Glutamatergic neuron (in vitro differentiated cells): ENCODE data around the gene PEX13. TPM values are rescaled to one million over a fixed set of nuclear protein-coding genes. Genes with fewer than 3 reads are reported as not detected.
"Not testable (repeated sequence)": the region's sequence is repeated elsewhere in the genome, so short reads cannot be mapped to it uniquely, and the experiment has no call there.

Source experiments
- DNase-seq: peaks from one replicate; pipeline ENCODE4 v3.0.0; 2022
- H3K27ac Mint-ChIP-seq: one replicate; pipeline ENCODE4 v1.8.0; 2020; ENCODE audit warnings: mild to moderate bottlenecking, mixed read lengths, inconsistent platforms; ENCODE audit not compliant: unreplicated experiment
- H3K27me3 Mint-ChIP-seq: one replicate; pipeline ENCODE4 v1.8.0; 2020; ENCODE audit warnings: mild to moderate bottlenecking, moderate library complexity, mixed read lengths, inconsistent platforms; ENCODE audit not compliant: unreplicated experiment
- H3K36me3 Mint-ChIP-seq: one replicate; pipeline ENCODE4 v1.8.0; 2020; ENCODE audit warnings: mild to moderate bottlenecking, mixed read lengths, inconsistent platforms; ENCODE audit not compliant: unreplicated experiment
- H3K4me1 Mint-ChIP-seq: one replicate; pipeline ENCODE4 v1.8.0; 2020; ENCODE audit warnings: mild to moderate bottlenecking, low read depth, mixed read lengths, inconsistent platforms; ENCODE audit not compliant: unreplicated experiment
- H3K4me3 Mint-ChIP-seq: one replicate; pipeline ENCODE4 v1.8.0; 2020; ENCODE audit warnings: mild to moderate bottlenecking, mixed read lengths, inconsistent platforms; ENCODE audit not compliant: unreplicated experiment
- H3K9me3 Mint-ChIP-seq: one replicate; pipeline ENCODE4 v1.8.0; 2020; ENCODE audit warnings: mild to moderate bottlenecking, moderate library complexity, mixed read lengths, inconsistent platforms; ENCODE audit not compliant: unreplicated experiment
- total RNA-seq: library from RNA; stranded (reverse); fragmentation: NEBNext Ultra II Directional; extraction: Animal tissue kit (Norgen Biotek cat#: 25700); gene quantifications from one replicate; pipeline ENCODE4 v1.2.1, GENCODE V29; 2021; ENCODE audit not compliant: unreplicated experiment
- TF ChIP-seq, protein P1 (sequence below): fragments of 200-600 bp; sonication (generic); IDR thresholded peaks from one replicate; pipeline ENCODE4 v1.5.0; 2021; ENCODE audit not compliant: partially characterized antibody, unreplicated experiment

PEX13 gene
- total RNA-seq, 1 donor from 2014 or later: 22.5 TPM

- TF ChIP-seq, protein P1, sequence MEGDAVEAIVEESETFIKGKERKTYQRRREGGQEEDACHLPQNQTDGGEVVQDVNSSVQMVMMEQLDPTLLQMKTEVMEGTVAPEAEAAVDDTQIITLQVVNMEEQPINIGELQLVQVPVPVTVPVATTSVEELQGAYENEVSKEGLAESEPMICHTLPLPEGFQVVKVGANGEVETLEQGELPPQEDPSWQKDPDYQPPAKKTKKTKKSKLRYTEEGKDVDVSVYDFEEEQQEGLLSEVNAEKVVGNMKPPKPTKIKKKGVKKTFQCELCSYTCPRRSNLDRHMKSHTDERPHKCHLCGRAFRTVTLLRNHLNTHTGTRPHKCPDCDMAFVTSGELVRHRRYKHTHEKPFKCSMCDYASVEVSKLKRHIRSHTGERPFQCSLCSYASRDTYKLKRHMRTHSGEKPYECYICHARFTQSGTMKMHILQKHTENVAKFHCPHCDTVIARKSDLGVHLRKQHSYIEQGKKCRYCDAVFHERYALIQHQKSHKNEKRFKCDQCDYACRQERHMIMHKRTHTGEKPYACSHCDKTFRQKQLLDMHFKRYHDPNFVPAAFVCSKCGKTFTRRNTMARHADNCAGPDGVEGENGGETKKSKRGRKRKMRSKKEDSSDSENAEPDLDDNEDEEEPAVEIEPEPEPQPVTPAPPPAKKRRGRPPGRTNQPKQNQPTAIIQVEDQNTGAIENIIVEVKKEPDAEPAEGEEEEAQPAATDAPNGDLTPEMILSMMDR: no peak
- peak overlapping the region; percentile 98 for H3K4me3 Mint-ChIP-seq
- no peaks in the 10 kb centered on the region for H3K36me3 Mint-ChIP-seq
- no peak overlapping the region for H3K27ac Mint-ChIP-seq
- no peaks in the 10 kb centered on the region for H3K27me3 Mint-ChIP-seq
- DNase-seq: no peak
- H3K9me3 Mint-ChIP-seq: peaks cover 1% of the 10 kb centered on the region
- peaks cover 2% of the 10 kb centered on the region for H3K4me1 Mint-ChIP-seq
Measured at GRCh38 chr2:61018798-61019197, 1.3 kb downstream of the PEX13 start.

DNA sequence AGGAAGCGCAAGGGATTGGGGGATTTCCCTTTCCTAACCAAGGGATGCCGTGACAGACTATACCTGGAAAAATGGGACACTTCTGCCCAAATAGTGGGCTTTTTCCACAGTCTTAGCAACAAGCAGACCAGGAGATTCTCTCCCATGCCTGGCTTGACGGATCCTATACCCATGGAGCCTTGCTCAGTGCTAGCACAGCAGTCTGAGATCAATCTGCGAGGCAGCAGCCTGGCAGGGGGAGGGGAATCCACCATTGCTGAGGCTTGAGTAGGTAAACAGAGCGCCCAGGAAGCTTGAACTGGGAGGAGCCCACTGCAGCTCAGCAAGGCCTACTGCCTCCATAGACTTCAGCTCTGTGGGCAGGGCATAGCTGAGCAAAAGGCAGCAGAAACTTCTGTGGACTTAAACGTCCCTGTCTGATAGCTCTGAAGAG is 3.7 kb downstream of the PEX13 start:
- Mint-ChIP-seq H3K4me3 (no peak overlapping the region), H3K27ac (no peak overlapping the region), H3K36me3 (no peaks in the 10 kb centered on the region), H3K27me3 (peaks cover 2% of the 10 kb centered on the region), H3K4me1 (peaks cover 2% of the 10 kb centered on the region), H3K9me3 (peaks cover 1% of the 10 kb centered on the region)
- TF ChIP-seq, protein P1: no peak
- DNase-seq: no peak

GRCh38 chr2:61023670-61024069 is 6.2 kb downstream of the PEX13 start:
- no peak overlapping the region for H3K27ac Mint-ChIP-seq
- no peak for DNase-seq
- TF ChIP-seq, protein P1: no peak
- no peaks in the 10 kb centered on the region for H3K9me3 Mint-ChIP-seq
- H3K36me3 Mint-ChIP-seq: no peaks in the 10 kb centered on the region
- H3K4me3 Mint-ChIP-seq: no peak overlapping the region
- peaks cover 2% of the 10 kb centered on the region for H3K27me3 Mint-ChIP-seq
- H3K4me1 Mint-ChIP-seq: peaks cover under 1% of the 10 kb centered on the region

GRCh38 chr2:61029533-61029932 is 12.0 kb downstream of the PEX13 start:
- TF ChIP-seq, protein P1: no peak
- DNase-seq: no peak
- Mint-ChIP-seq H3K4me1 (no peaks in the 10 kb centered on the region), H3K9me3 (peaks cover 1% of the 10 kb centered on the region), H3K27ac (no peak overlapping the region), H3K36me3 (peaks cover 10% of the 10 kb centered on the region), H3K27me3 (no peaks in the 10 kb centered on the region), H3K4me3 (no peak overlapping the region)

DNA sequence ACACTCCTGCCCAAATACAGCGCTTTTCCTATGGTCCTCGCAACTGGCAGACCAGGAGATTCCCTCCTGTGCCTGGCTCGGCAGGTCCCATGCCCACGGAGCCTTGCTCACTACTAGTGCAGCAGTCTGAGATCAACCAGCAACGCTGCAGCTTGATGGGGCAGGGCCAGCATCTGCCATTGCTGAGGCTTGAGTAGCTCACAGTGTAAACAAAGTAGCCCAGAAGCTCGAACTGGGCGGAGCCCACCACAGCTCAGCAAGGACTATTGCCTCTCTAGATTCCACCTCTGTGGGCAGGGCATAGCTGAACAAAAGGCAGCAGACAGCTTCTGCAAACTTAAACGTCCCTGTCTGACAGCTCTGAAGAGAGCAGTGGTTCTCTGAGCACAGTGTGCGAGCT is 17.1 kb downstream of the PEX13 start:
- H3K4me1 Mint-ChIP-seq, H3K9me3 Mint-ChIP-seq, H3K27me3 Mint-ChIP-seq, H3K4me3 Mint-ChIP-seq, DNase-seq, H3K27ac Mint-ChIP-seq: not testable (repeated sequence)
- H3K36me3 Mint-ChIP-seq: peaks cover 28% of the 10 kb centered on the region

DNA sequence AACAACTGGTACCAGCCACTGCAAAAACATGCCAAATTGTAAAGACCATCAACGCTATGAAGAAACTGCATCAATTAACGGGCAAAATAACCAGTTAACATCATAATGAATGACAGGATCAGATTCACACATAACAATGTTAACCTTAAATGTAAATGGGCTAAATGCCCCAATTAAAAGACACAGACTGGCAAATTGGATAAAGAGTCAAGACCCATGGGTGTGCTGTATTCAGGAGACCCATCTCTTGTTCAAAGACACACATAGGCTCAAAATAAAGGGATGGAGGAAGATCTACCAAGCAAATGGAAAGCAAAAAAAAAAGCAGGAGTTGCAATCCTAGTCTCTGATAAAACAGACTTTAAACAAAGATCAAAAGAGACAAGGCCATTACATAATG is 19.1 kb downstream of the PEX13 start:
- DNase-seq, H3K27ac Mint-ChIP-seq, H3K9me3 Mint-ChIP-seq, H3K27me3 Mint-ChIP-seq, H3K4me1 Mint-ChIP-seq, H3K4me3 Mint-ChIP-seq: not testable (repeated sequence)
- peaks cover 26% of the 10 kb centered on the region for H3K36me3 Mint-ChIP-seq
